ENCODE results near the gene PRRX2. TPM values are rescaled to one million over a fixed set of nuclear protein-coding genes. Genes with fewer than 3 reads are reported as not detected.

Gene PRRX2
- total and polyA plus RNA-seq, 2 experiments from 2014 or later, result 5.8 to 8.3 TPM

- TF ChIP-seq EZH2 (IDR thresholded peaks at IDR 0.05; ENCODE audit: low read depth, unreplicated experiment), result no peak
- TF ChIP-seq EZH2phosphoT487 (IDR thresholded peaks at IDR 0.05; ENCODE audit: unreplicated experiment), result no peak
- no peak for TF ChIP-seq ZNF114 (CRISPR knock-in tag; IDR thresholded peaks at IDR 0.05)
These were observed 84.1 kb downstream of the PRRX2 start (continued) for GRCh38 chr9:129749575-129749974.

GRCh38 chr9:129750013-129750638 lies 84.7 kb downstream of the PRRX2 start:
- ATAC-seq (no peak), DNase-seq (ENCODE audit: low spot score) (no peak)
- Histone ChIP-seq H3K9me2 (ENCODE audit: insufficient read depth) (no peaks in the 10 kb centered on the region), H3K36me3 (ENCODE audit: insufficient read depth) (no peaks in the 10 kb centered on the region), H2AFZ (no peak overlapping the region), H3K4me2 (no peak overlapping the region), H3K4me1 (ENCODE audit: insufficient read depth) (peaks cover 9% of the 10 kb centered on the region), H3K4me3 (no peak overlapping the region), H3K27me3 (ENCODE audit: insufficient read depth) (no peaks in the 10 kb centered on the region), H3K79me2 (replicated peaks; ENCODE audit: insufficient read depth) (no peaks in the 10 kb centered on the region), H4K20me1 (replicated peaks; ENCODE audit: insufficient read depth) (no peaks in the 10 kb centered on the region), H3F3A (replicated peaks; ENCODE audit: low read depth) (0 out of 2 replicates have a peak, but pooled peaks cover 4% of the 10 kb centered on the region), H3K27ac (ENCODE audit: low read depth) (no peak overlapping the region)
- Mint-ChIP-seq H3K27ac (no peak overlapping the region), H3K36me3 (ENCODE audit: low read depth) (no peaks in the 10 kb centered on the region), H3K27me3 (ENCODE audit: insufficient read depth, low read depth, poor library complexity) (peaks cover 9% of the 10 kb centered on the region), H3K4me3 (no peak overlapping the region), H3K4me1 (peaks cover 17% of the 10 kb centered on the region), H3K9me3 (no peaks in the 10 kb centered on the region)
- TF ChIP-seq REST (IDR thresholded peaks at IDR 0.05; ENCODE audit: unreplicated experiment) (no peak), EZH2 (IDR thresholded peaks at IDR 0.05; ENCODE audit: low read depth, unreplicated experiment) (no peak), JUNB (IDR thresholded peaks at IDR 0.05; ENCODE audit: unreplicated experiment) (no peak), CREB1 (CRISPR knock-in tag; IDR thresholded peaks at IDR 0.05; ENCODE audit: low read depth) (no peak), ZNF331 (CRISPR knock-in tag; IDR thresholded peaks at IDR 0.05; ENCODE audit: low read depth) (no peak), NANOG (IDR thresholded peaks at IDR 0.05; ENCODE audit: borderline replicate concordance) (no peak)

Measured in GM23338 (cell line).